Loucy (cell line): ENCODE measurements around the gene GUSB.

Experiments used
- H2AFZ ChIP-seq: fragments of 200-600 bp; sonication (generic); 2 replicates; pipeline ENCODE4 v1.6.0; 2016; ENCODE audit warnings: antibody characterized with exemption, mild to moderate bottlenecking, low read length, moderate library complexity
- H3F3A ChIP-seq: fragments of 200-600 bp; 2 replicates; pipeline ENCODE4 v1.6.0; 2016; ENCODE audit warnings: antibody characterized with exemption, low read depth, mild to moderate bottlenecking
- H3K27me3 ChIP-seq: fragments of 200-600 bp; sonication (generic); 2 replicates; pipeline ENCODE4 v1.6.1; 2014; ENCODE audit warnings: low read length, mild to moderate bottlenecking; ENCODE audit not compliant: insufficient read depth, poor library complexity, severe bottlenecking
- H3K36me3 ChIP-seq: fragments of 200-600 bp; sonication (generic); 2 replicates; pipeline ENCODE4 v1.6.1; 2016; ENCODE audit warnings: low read length; ENCODE audit not compliant: insufficient read depth
- H3K4me1 ChIP-seq: fragments of 200-600 bp; sonication (generic); 2 replicates; pipeline ENCODE4 v1.5.1; 2014; ENCODE audit warnings: low read length, mild to moderate bottlenecking; ENCODE audit not compliant: insufficient read depth, poor library complexity, severe bottlenecking
- H3K4me2 ChIP-seq: fragments of 200-600 bp; sonication (generic); 2 replicates; pipeline ENCODE4 v1.6.0; 2014; ENCODE audit warnings: antibody characterized with exemption, low read length, low read depth, mild to moderate bottlenecking; ENCODE audit not compliant: poor library complexity, severe bottlenecking
- H3K4me3 ChIP-seq: fragments of 200-600 bp; sonication (generic); 2 replicates; pipeline ENCODE4 v1.5.1; 2014; ENCODE audit warnings: low read length, mild to moderate bottlenecking, mixed read lengths; ENCODE audit not compliant: poor library complexity, severe bottlenecking
- H3K79me2 ChIP-seq: fragments of 200-600 bp; sonication (generic); 2 replicates; pipeline ENCODE4 v1.6.1; 2014; ENCODE audit warnings: low read length; ENCODE audit not compliant: insufficient read depth
- H3K9ac ChIP-seq: fragments of 200-600 bp; sonication (generic); 2 replicates; pipeline ENCODE4 v1.6.0; 2014; ENCODE audit warnings: mild to moderate bottlenecking, low read depth, low read length, moderate library complexity; ENCODE audit not compliant: poor library complexity, severe bottlenecking
- H3K9me2 ChIP-seq: fragments of 200-600 bp; sonication (generic); replicated peaks from 2 replicates; pipeline ENCODE4 v1.6.1; 2016; ENCODE audit warnings: low read depth, low read length, mixed read lengths
- H3K9me3 ChIP-seq: fragments of 200-600 bp; sonication (generic); 2 replicates; pipeline ENCODE4 v1.6.1; 2014; ENCODE audit warnings: mild to moderate bottlenecking, antibody characterized with exemption, low read length, low read depth; ENCODE audit not compliant: insufficient read depth
- H4K20me1 ChIP-seq: fragments of 200-600 bp; sonication (generic); 2 replicates; pipeline ENCODE4 v1.6.0; 2014; ENCODE audit warnings: antibody characterized with exemption, low read length, mild to moderate bottlenecking; ENCODE audit not compliant: insufficient read depth, poor library complexity, severe bottlenecking
- EZH2phosphoT487 ChIP-seq: fragments of 200-600 bp; IDR thresholded peaks from 2 replicates; pipeline ENCODE4 v1.6.1; 2018; ENCODE audit warnings: antibody characterized with exemption, mild to moderate bottlenecking, moderate library complexity, borderline replicate concordance
- TF ChIP-seq, protein P1 (sequence below): fragments of 200-600 bp; sonication (generic); conservative IDR thresholded peaks from 2 replicates; pipeline ENCODE4 v1.5.1; 2014; ENCODE audit warnings: mild to moderate bottlenecking, antibody characterized with exemption, low read length

GUSB gene

DNA sequence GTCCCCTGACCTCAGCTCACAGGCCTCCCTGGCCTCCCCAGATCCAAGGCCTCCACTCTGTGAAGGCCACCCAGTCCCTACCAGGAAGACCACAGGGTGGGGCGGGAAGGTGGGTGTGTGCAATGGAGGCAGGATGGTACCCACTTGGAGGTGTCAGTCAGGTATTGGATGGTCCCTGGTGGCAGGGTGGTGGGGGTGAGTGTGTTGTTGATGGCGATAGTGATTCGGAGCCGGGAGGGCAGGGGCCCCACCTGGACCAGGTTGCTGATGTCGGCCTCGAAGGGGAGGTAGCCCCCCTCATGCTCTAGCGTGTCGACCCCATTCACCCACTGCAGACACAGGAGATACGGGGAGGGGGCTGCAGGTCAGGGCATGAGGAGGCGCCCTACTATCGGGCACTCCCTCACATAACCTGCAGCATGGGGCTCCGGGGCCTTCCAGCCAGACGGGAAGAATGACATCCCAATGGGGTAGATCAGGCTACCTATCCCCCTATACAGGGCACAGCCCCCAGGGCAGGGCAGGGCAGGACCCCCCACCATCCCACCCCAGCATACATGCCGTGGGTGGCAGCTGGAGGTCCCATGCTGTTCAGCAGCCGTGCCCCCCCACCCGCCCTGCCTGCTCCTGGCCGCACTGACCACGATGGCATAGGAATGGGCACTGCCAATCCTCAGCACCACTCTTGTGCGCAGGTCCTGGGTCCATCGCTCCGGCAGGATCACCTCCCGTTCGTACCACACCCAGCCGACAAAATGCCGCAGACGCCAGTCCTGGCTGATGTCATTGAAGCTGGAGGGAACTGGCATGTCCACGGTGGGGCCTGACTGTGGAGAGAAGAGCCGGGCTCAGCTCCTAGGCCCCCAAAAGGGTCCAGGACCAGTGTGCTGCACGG is 2.2 kb downstream of the GUSB start:
- no peaks in the 10 kb centered on the region for H3K27me3 ChIP-seq
- TF ChIP-seq EZH2phosphoT487: no peak
- TF ChIP-seq, protein P1, sequence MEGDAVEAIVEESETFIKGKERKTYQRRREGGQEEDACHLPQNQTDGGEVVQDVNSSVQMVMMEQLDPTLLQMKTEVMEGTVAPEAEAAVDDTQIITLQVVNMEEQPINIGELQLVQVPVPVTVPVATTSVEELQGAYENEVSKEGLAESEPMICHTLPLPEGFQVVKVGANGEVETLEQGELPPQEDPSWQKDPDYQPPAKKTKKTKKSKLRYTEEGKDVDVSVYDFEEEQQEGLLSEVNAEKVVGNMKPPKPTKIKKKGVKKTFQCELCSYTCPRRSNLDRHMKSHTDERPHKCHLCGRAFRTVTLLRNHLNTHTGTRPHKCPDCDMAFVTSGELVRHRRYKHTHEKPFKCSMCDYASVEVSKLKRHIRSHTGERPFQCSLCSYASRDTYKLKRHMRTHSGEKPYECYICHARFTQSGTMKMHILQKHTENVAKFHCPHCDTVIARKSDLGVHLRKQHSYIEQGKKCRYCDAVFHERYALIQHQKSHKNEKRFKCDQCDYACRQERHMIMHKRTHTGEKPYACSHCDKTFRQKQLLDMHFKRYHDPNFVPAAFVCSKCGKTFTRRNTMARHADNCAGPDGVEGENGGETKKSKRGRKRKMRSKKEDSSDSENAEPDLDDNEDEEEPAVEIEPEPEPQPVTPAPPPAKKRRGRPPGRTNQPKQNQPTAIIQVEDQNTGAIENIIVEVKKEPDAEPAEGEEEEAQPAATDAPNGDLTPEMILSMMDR: no peak
- peaks cover 18% of the 10 kb centered on the region; the same call in 1 of the 2 replicates for H3K36me3 ChIP-seq
- H4K20me1 ChIP-seq: peaks cover 33% of the 10 kb centered on the region
- H3K9ac ChIP-seq: peak overlapping the region; percentile 86
- H3K9me2 ChIP-seq: no peaks in the 10 kb centered on the region
- H2AFZ ChIP-seq: no peak overlapping the region
- no peaks in the 10 kb centered on the region for H3F3A ChIP-seq
- H3K4me3 ChIP-seq: peak overlapping the region; percentile 78
- H3K4me1 ChIP-seq: no peaks in the 10 kb centered on the region
- peaks cover 36% of the 10 kb centered on the region for H3K79me2 ChIP-seq
- H3K4me2 ChIP-seq: peak overlapping the region; percentile 82
- no peaks in the 10 kb centered on the region for H3K9me3 ChIP-seq

DNA sequence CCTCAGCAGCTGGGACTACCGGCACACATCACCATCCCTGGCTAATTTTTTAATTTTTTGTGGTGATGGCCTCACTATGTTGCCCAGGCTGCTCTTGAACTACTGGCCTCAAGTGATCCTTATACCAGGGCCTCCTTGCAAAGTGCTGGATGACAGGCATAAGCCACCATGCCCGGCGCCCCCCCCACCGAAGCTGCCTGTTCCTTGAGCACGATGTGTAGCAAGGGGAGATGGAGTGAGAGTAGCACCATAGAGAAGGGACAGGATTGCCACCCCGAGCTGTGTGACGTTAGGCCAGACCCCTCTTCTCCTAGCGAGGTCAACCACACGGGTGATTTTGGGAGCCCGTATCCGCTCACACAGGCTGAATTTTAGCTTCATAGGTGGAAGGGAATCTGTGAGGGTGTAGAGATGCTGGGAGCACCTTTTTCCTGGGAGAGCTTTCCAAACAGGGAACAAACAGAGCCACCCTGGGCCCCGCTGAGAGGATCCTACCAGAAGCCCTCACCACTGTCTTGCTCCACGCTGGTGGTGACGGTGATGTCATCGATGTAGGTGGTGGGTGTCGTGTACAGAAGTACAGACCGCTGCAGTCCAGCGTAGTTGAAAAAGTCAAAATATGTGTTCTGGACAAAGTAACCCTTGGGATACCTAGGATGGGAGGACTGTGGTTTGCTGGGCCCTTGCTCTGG is 3.0 kb downstream of the GUSB start:
- Histone ChIP-seq H3K36me3 (peaks cover 25% of the 10 kb centered on the region; the same call in 1 of the 2 replicates), H3F3A (no peaks in the 10 kb centered on the region), H3K4me1 (no peaks in the 10 kb centered on the region), H3K27me3 (no peaks in the 10 kb centered on the region), H3K9me3 (no peaks in the 10 kb centered on the region), H3K79me2 (peaks cover 36% of the 10 kb centered on the region), H3K9ac (no peak overlapping the region), H3K4me3 (no peak overlapping the region), H3K9me2 (no peaks in the 10 kb centered on the region), H2AFZ (no peak overlapping the region), H4K20me1 (peaks cover 33% of the 10 kb centered on the region), H3K4me2 (no peak overlapping the region)
- no peak for TF ChIP-seq EZH2phosphoT487
- TF ChIP-seq, protein P1: no peak

DNA sequence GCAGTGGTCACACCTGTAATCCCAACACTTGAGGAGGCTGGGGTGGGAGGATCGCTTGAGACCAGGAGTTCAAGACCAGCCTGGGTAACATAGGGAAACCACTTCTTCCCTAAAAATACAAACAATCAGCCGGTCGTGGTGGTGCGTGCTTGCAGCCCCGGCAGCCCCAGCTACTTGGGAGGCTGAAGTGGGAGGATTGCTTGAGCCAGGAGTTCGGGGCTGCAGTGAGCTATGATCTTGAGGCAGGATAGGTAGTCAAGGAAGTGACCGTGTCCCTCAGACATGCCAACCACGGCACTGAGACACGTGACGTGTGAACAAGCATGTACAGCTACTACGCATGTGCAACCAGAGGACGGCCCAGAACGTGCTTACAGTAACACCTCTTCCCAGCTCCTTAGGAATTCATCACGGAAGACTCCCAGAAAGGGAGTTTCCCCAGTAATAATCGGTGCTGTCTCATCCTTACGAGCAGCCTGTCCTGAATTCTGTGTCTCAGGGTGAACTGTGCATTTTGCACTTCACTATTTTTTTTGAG is 5.3 kb downstream of the GUSB start:
- H3K79me2 ChIP-seq: peaks cover 33% of the 10 kb centered on the region
- TF ChIP-seq EZH2phosphoT487: no peak
- TF ChIP-seq, protein P1: no peak
- H3K27me3 ChIP-seq: no peaks in the 10 kb centered on the region
- H2AFZ ChIP-seq: no peak overlapping the region
- peaks cover 42% of the 10 kb centered on the region; the same call in 1 of the 2 replicates for H3K36me3 ChIP-seq
- no peak overlapping the region for H3K9ac ChIP-seq
- no peak overlapping the region for H3K4me2 ChIP-seq
- peaks cover 33% of the 10 kb centered on the region for H4K20me1 ChIP-seq
- H3K9me2 ChIP-seq: no peaks in the 10 kb centered on the region
- no peaks in the 10 kb centered on the region for H3K9me3 ChIP-seq
- H3K4me3 ChIP-seq: no peak overlapping the region
- H3K4me1 ChIP-seq: no peaks in the 10 kb centered on the region
- H3F3A ChIP-seq: no peaks in the 10 kb centered on the region
